Measurements from ENCODE around the gene ZW10.
"Not testable (repeated sequence)": the region's sequence is repeated elsewhere in the genome, so short reads cannot be mapped to it uniquely, and the experiment has no call there.

Gene ZW10

GRCh38 chr11:113752932-113753331, 20.6 kb downstream of the ZW10 start:
- no peak for DNase-seq (ENCODE audit: low read depth)

DNA sequence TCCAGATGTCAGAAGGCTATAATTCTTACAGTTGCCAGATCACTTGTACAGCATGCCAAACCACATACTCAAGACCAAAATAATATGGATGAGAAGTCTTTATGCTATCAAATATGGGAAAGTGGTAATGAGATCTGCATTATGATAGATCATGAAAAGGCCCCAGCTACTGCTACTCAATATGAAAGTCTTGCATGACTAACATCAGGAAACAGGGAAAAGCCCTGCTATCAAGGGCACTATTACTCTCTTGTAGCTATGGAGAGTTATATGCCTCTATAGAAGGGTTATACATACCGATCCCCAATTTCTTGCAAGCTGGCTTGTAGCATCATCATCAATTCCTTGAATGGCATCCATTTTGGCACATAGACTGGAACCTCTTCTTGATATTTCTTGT, 37.2 kb downstream of the ZW10 start:
- DNase-seq (ENCODE audit: low read depth) = no peak

DNA sequence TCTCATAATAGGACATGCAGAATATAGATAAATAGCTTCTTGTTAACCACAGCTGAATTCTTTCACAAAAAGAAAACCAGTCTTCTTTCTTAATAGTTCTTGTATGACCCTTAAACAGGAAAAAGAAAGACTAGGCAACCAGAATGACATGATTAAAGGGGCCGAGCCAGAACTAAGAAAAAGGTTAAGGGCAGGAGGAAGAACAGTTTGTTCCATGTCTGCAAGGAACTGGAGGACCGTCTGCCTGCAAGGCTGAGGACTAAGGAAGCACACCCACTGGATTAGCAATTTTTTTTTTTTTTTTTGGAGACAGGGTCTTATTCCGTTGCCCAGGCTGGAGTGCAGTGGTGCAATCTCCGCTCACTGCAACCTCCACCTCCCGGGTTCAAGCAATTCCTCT, 41.4 kb downstream of the ZW10 start:
- no peak for DNase-seq (ENCODE audit: low read depth)

DNA sequence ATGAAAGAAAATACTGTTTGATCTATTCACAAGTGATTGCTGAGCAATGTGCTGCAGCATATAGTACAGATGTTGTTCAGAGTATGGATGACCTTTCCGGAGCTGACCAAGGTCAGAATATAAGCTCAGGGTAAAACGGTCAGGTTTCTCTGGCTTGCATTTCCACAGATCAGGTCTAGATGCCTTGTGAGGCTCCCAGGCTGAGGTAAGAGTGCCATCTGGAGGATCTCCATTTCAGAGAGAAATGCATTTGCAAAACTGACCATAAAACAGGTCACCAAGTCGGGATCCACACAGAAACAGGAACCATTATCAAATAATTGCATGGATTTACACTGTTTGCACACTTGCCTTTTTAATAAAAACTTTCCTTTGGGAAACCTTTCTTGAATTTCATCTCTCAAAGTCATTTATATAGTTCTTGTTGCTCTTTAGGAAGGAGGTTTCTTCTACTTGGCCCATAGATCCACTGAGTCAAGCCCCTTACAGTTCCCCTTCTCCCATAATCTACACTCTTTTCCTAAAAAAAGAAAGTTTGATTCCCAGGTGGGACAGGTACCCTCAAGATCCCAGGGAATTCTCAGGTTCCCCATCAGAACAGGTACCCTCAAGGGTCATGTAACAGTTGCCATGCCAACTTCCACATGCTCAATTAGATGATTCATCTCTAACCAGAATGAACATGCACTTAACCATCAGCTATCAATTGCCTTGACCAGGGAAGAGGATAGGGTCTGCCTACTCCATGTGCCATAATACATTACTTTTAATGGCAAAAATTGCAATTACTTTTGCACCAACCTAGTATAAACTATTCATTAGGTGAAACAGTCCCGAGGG, 42.4 kb downstream of the ZW10 start:
- no peak for DNase-seq (ENCODE audit: low read depth)

DNA sequence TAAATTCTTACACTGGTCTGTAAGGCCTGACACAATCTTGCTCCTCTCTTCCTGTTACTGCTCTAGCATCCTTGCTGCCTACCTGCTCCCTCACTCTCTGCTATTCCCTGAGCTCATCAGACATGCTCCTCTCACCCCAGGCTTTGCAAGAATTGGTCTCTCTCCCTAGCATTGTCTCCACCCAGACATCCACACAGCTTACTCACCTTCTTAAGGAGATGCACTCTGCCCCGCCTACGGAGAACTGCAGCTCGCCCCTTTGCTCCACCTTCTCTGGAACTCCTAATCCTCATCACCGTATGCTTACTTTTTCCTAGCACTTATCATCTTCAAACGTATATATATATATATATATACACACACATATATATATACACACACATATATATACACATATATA, 44.0 kb downstream of the ZW10 start:
- DNase-seq (ENCODE audit: low read depth) = no peak

DNA sequence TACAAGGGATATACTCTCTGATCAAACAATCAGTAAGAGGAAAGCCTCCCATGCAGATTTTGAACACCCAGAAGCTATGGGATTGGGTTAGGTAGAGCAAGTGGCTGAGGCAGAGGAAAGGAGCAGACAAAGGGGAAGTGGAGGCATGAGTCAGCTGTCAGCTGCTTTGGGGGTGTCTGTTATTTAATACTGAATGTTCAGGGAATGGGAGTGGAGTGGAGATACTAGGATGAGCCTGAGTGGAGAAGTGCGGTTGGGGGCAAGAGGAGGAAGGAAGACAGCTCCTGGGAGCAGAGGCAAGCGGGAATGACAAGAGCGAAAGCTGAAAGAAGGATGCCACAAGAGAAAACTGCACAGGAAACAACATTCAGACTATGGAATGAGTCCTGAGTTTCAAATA, 44.7 kb downstream of the ZW10 start:
- DNase-seq (ENCODE audit: low read depth) = no peak

- DNase-seq (ENCODE audit: low read depth) = no peak
Observed at GRCh38 chr11:113725913-113726312, 47.6 kb downstream of the ZW10 start.

DNA sequence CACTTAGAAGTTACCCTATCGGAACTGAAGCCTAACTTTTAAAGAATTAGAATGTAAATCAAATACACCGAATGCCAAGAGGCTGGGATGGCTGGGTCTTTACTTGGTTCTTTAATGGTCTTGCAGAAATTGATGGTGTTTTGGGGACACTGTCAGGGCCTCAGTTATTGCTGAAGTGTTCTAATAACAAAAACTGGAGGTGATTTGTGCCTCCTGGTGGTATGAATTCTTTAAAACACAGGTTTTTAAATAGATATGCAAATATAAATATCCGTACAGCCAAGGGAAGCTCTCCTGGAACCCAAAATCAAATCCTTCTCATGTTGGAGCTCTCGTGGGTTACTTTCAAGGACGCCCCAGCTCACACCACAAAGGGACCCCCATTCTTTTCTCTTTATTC, 48.1 kb downstream of the ZW10 start:
- DNase-seq (ENCODE audit: low read depth) = no peak

DNA sequence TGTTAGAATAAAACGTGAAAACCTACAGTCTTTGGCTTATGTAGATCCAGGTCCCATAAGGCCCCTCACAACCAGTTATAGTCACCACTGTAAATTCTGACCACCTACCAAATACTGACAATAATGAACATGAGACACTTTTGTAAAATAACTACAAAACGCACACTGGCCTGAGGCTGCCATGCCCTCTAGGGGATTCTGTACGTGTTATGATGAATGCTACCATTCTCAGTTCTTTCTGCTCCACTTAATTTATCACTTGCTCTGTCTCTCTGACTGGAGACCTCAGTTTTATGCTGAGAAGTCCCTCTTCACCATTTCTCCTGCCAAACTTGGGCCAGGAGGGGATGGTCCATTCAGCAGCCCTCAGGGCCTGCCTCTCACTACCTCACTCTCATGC, 48.7 kb downstream of the ZW10 start:
- DNase-seq (ENCODE audit: low read depth) = no peak

DNA sequence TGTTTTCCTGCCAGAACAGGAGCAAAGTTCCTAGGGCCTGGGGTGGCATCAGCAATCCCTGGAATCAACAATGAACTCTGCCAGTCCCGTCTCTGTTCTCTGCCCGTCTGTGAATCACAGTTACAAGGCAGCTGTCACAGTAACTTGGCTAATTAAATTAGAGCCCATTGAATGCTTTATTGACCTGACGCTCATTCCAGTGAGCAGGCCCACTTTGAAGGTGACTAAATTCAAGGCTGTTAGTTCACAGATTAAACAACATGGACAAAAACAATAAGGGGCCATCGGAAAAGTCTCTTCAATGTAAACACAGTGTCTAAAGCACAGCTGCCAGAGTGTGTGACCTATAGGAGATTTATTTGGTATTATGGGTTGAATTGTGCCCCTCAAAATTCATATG, 49.7 kb downstream of the ZW10 start:
- DNase-seq (ENCODE audit: low read depth) = no peak

DNA sequence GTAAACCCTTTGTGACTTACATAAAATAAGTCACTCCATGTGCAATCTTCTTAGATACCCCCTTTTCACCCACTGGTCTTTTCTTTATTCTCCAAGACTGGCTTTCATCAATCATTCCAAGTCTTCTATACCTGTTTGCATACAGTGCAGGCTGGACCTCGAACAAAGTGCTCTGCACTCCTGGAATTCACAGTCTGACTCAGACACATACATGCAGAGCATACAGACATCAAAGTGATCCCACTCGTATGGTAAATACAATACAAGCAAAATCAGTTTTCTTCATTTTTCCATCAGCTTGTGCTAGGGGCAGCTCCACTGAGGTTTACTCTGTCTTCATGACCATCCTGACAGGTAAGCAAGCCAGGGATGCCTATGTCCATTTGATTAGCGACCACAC, 50.6 kb downstream of the ZW10 start:
- no peak for DNase-seq (ENCODE audit: low read depth)

DNA sequence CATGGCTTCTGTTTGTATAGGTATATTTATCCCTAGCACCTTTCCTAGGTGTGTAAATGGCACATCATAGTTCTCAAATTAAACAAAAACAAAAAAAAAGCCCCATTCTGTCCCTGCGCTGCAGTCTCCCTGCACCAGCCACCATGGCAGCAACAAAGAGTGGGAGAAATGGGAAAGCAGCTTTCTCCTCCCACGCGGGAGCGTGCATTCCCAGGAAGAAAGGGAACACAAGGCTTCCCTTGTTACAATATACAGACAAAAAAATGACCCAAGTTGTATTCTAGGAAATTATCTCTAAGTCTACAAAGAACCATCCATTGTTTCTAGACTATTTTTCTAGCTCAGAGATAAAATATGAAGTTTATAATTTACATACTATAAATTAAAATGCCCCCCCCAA, 51.3 kb downstream of the ZW10 start:
- DNase-seq (ENCODE audit: low read depth) = no peak

GRCh38 chr11:113721462-113722066, 51.9 kb downstream of the ZW10 start:
- no peak for DNase-seq (ENCODE audit: low read depth)

- not testable (repeated sequence) for DNase-seq (ENCODE audit: low read depth)
Observed at GRCh38 chr11:113720478-113720877, 53.0 kb downstream of the ZW10 start.

DNA sequence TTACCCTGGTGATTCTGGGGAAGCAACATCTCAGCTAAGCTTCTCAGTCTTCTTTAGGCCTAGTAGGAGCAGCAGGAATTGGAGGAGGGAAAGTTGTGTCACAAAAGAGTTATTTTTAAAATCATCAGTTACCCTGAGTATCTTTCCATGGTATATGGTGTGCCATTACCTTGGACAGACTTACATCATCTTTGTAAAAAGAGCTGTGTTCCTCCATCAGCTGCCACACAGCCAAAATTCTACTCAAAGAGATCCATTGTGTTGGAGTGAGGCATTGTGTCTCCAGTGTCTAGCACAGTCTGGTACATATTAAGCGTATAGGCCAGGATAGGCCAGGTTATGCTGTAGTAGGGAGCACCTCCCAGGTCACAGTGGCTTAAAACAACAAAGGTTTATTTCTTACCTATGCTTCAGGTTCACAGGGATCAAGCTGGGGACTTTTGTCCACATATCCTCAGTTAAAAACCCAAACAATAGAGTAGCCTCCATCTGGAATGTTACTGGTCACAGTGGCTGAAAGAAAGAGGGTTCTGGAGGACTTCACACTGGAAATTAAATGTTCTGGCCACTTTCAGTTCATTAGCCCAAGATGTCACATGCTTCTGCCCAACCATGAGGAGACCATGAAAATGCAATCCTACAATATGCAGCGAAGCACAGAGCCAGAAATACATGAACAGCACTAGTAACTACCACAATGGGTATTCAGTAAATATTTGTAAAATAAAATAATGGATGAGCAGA, 57.4 kb downstream of the ZW10 start:
- DNase-seq (ENCODE audit: low read depth) = no peak

- DNase-seq (ENCODE audit: low read depth) = no peak
Observed at GRCh38 chr11:113715273-113715672, 58.2 kb downstream of the ZW10 start.

GRCh38 chr11:113710989-113711388, 62.5 kb downstream of the ZW10 start:
- no peak for DNase-seq (ENCODE audit: low read depth)

DNA sequence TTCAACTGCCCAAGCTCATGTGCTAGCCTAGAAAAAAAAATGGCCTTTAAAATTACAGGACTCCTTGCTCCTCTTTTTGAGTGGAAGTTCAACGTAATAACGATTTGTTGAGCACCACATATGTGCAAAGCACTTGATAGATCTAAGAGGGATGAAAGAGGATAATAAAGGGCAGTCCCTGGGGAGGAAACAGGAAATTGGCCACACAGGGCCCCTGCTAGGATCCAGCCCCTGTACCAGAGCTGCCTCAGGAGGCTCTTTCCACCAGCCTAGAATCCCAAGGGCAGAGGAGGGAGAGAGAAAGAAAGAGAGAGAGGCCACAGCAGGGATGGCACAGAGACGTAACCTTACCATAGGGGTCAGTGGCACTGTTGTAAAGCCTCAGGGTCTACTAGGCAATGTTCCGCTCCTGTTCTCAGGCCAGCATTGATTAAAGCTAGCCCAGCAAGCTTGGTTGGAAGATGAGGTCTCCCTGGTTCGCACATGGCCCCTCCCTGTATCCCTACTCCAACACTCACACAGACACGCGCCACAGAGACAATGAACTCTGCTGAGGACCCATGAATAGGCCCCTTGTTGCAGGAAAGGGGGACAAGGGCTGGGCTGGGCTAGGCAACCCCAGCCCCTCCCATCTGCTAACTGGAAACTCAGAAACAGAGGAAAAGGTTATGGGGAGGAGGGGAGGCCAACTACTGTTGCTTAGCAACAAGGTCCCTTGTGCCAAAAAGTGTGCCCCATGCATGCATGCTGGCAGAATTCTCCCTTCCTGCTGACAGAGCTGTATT, 67.4 kb downstream of the ZW10 start, which contains the start of gene TMPRSS5:
Gene TMPRSS5 (minus strand): TSS at position 438 of the 785 bp plus-strand sequence. CDS start 84 bp downstream, at position 354.
- DNase-seq (ENCODE audit: low read depth) = no peak

DNA sequence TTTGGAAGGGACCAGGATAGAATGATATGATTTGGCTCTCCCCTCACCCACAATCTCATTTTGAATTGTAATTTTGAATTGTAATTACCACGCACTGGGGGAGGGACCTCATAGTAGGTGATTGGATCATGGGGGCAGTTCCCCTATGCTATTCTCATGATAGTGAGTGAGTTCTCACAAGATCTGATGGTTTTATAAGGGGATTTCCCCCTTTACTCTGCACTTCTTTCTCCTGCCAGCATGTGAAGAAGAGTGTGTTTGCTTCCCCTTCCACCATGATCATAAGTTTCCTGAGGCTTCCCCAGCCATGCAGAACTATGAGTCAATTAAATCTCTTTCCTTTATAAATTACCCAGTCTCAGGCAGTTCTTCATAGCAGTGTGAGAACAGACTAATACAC, 69.9 kb downstream of the ZW10 start:
- DNase-seq (ENCODE audit: low read depth) = not testable (repeated sequence)

- no peak for DNase-seq (ENCODE audit: low read depth)
Observed at GRCh38 chr11:113701491-113701890, 72.0 kb downstream of the ZW10 start.

DNA sequence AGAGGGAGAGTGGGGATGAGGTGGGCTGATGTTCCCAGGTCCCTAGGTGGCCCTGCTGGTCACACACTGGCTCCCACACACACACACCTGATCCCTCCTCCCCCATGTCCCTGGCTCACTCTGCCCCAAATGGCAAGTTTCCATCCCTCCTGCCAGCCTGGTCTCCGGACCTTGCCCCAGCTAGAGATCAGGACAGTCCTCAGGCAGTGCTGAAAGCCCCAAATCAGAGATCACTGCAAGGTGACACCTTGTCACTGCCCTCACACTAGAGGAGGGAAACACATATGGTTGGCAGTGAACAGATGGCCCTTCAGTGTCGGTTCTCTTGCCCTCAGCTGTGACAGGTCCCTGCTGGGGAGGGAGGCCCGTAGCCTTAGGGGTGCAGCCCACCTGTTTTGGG, 75.0 kb downstream of the ZW10 start:
- no peak for DNase-seq (ENCODE audit: low read depth)

DNA sequence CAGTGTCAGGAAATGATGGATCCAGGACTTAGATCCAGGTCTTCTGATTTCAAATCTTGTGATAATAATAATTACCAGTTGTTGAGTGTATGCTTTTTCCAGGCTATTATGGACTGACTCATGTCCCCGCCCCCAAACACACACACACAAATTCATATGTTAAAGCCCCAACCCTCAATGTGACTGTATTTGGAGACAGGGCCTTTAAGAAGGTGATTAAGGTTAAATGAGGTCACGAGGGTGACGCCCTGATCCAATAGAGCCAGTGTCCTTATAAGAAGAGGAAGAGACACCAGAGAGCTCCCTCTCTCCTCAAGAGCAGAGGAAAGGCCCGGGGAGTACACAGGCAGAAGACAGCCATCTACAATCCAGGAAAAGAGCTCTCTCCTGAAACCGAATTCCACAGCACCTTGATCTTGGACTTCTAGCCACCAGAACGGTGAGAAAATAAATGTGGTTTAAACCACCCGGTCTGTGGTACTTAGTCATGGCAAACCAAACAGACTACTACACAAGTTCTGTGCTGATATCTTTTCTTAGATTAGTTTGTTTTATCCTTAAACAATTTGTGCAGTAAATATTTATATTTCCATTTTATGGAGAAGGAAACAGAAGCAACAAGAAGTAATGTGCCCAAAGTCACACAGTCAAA, 75.6 kb downstream of the ZW10 start:
- no peak for DNase-seq (ENCODE audit: low read depth)

All from stimulated activated CD8-positive, alpha-beta memory T cell treated with anti-CD3 and anti-CD28 coated beads, Interleukin-7, amount 100 ng/mL, for 24 hours (primary cell).